Vagina (tissue), 2 donors: ENCODE data around the gene PDE3A. TPM values are rescaled to one million over a fixed set of nuclear protein-coding genes. Genes with fewer than 3 reads are reported as not detected.

Experiments used
- DNase-seq, 2 donors: peaks; one replicate each; pipeline ENCODE4 v3.0.0-alpha.2; 2017; ENCODE audit errors: extremely low spot score in 2 of 2
- H3K27ac ChIP-seq: fragments of 200-600 bp; sonication (generic); one replicate; pipeline ENCODE4 v1.5.1; 2019
- H3K27me3 ChIP-seq: fragments of 200-600 bp; sonication (generic); one replicate; pipeline ENCODE4 v1.5.1; 2019
- H3K36me3 ChIP-seq, 2 donors: fragments of 200-600 bp; sonication (generic); one replicate each; pipeline ENCODE4 v1.5.1; 2017 to 2019
- H3K4me1 ChIP-seq: fragments of 200-600 bp; sonication (generic); one replicate; pipeline ENCODE4 v1.5.1; 2019
- H3K4me3 ChIP-seq, 2 donors: fragments of 200-600 bp; sonication (generic); 1 replicate in 1 of 2; 2 replicates in 1 of 2; pipeline ENCODE4 v1.5.1; 2016 to 2019
- H3K9me3 ChIP-seq: fragments of 200-600 bp; sonication (generic); one replicate; pipeline ENCODE4 v1.5.1; 2019
- CTCF ChIP-seq, 3 experiments: fragments of 450-650 bp in 2 of 3; fragments of 200-600 bp in 1 of 3; sonication (generic) in 1 of 3; IDR thresholded peaks; one replicate each; pipeline ENCODE4 v1.5.1; 2017 to 2019; ENCODE audit warnings: antibody characterized with exemption in 3 of 3, mild to moderate bottlenecking in 2 of 3, moderate library complexity in 2 of 3
- POLR2A ChIP-seq, 2 donors: fragments of 450-650 bp; IDR thresholded peaks; one replicate each; pipeline ENCODE4 v1.6.1; 2017; ENCODE audit warnings: antibody characterized with exemption in 2 of 2, mild to moderate bottlenecking in 2 of 2, moderate library complexity in 2 of 2
- POLR2AphosphoS5 ChIP-seq, 2 donors: sonication (generic); formaldehyde crosslinking; IDR thresholded peaks; one replicate each; pipeline ENCODE4 v1.9.0; 2017; ENCODE audit warnings: antibody characterized with exemption in 2 of 2, mild to moderate bottlenecking in 2 of 2, low read depth in 1 of 2; ENCODE audit not compliant: insufficient read depth in 1 of 2
- intact Hi-C: fragments of 100-400 bp; cut with DNase I; formaldehyde crosslinking; loops from one replicate; pipeline ENCODE4 v1.15.1; 2023
- total RNA-seq: library from RNA; depleted of rRNA; stranded (reverse); fragments of >200 nt; gene quantifications from one replicate; pipeline ENCODE4 v1.2.3, GENCODE V29; 2016

The PDE3A gene
- total RNA-seq, 1 donor from 2014 or later, result 9.6 TPM

- Histone ChIP-seq H3K27ac (no peak overlapping the region), H3K27me3 (no peaks in the 10 kb centered on the region), H3K9me3 (no peaks in the 10 kb centered on the region), H3K4me1 (no peaks in the 10 kb centered on the region), H3K36me3 (no peaks in the 10 kb centered on the region), H3K4me3 (no peak overlapping the region)
- intact Hi-C loops, result no loop called here
- TF ChIP-seq CTCF (IDR thresholded peaks at IDR 0.05) (no peak), POLR2A (IDR thresholded peaks at IDR 0.05) (no peak), POLR2AphosphoS5 (IDR thresholded peaks at IDR 0.05; ENCODE audit: insufficient read depth in 1 of 2, low read depth in 1 of 2) (no peak)
- no peak for DNase-seq
Measured at GRCh38 chr12:20508359-20508758, 140.0 kb downstream of the PDE3A start.

GRCh38 chr12:20508962-20509361 is 140.6 kb downstream of the PDE3A start:
- intact Hi-C loops, result no loop called here
- TF ChIP-seq POLR2AphosphoS5 (IDR thresholded peaks at IDR 0.05; ENCODE audit: insufficient read depth in 1 of 2, low read depth in 1 of 2) (no peak), CTCF (IDR thresholded peaks at IDR 0.05) (no peak), POLR2A (IDR thresholded peaks at IDR 0.05) (no peak)
- Histone ChIP-seq H3K36me3 (no peaks in the 10 kb centered on the region), H3K4me3 (no peak overlapping the region), H3K4me1 (no peaks in the 10 kb centered on the region), H3K27me3 (no peaks in the 10 kb centered on the region), H3K9me3 (no peaks in the 10 kb centered on the region), H3K27ac (no peak overlapping the region)
- no peak for DNase-seq

- Histone ChIP-seq H3K4me1 (no peaks in the 10 kb centered on the region), H3K36me3 (no peaks in the 10 kb centered on the region), H3K4me3 (no peak overlapping the region), H3K9me3 (no peaks in the 10 kb centered on the region), H3K27ac (no peak overlapping the region), H3K27me3 (no peaks in the 10 kb centered on the region)
- TF ChIP-seq POLR2A (IDR thresholded peaks at IDR 0.05) (no peak), POLR2AphosphoS5 (IDR thresholded peaks at IDR 0.05; ENCODE audit: insufficient read depth in 1 of 2, low read depth in 1 of 2) (no peak), CTCF (IDR thresholded peaks at IDR 0.05) (no peak)
- DNase-seq, result no peak
- intact Hi-C loops, result no loop called here
Measured at GRCh38 chr12:20510811-20511210, 142.5 kb downstream of the PDE3A start.

- Histone ChIP-seq H3K4me3 (no peak overlapping the region), H3K4me1 (no peaks in the 10 kb centered on the region), H3K27ac (no peak overlapping the region), H3K36me3 (no peaks in the 10 kb centered on the region), H3K27me3 (no peaks in the 10 kb centered on the region), H3K9me3 (no peaks in the 10 kb centered on the region)
- intact Hi-C loops, result no loop called here
- no peak for TF ChIP-seq CTCF (IDR thresholded peaks at IDR 0.05)
- TF ChIP-seq POLR2AphosphoS5 (IDR thresholded peaks at IDR 0.05; ENCODE audit: insufficient read depth in 1 of 2, low read depth in 1 of 2), result no peak
- TF ChIP-seq POLR2A (IDR thresholded peaks at IDR 0.05), result no peak
- no peak for DNase-seq
Measured at GRCh38 chr12:20513189-20513588, 144.9 kb downstream of the PDE3A start.

- no peak for DNase-seq
- Histone ChIP-seq H3K9me3 (no peaks in the 10 kb centered on the region), H3K36me3 (no peaks in the 10 kb centered on the region), H3K4me1 (no peaks in the 10 kb centered on the region), H3K27me3 (no peaks in the 10 kb centered on the region), H3K4me3 (no peak overlapping the region), H3K27ac (no peak overlapping the region)
- no peak for TF ChIP-seq POLR2AphosphoS5 (IDR thresholded peaks at IDR 0.05; ENCODE audit: insufficient read depth in 1 of 2, low read depth in 1 of 2)
- intact Hi-C loops, result no loop called here
Measured at GRCh38 chr12:20514598-20514997, 146.3 kb downstream of the PDE3A start.

GRCh38 chr12:20520532-20520931 is 152.2 kb downstream of the PDE3A start:
- Histone ChIP-seq H3K36me3 (no peaks in the 10 kb centered on the region), H3K4me1 (no peaks in the 10 kb centered on the region), H3K9me3 (no peaks in the 10 kb centered on the region), H3K27ac (no peak overlapping the region), H3K27me3 (no peaks in the 10 kb centered on the region), H3K4me3 (no peak overlapping the region)
- DNase-seq, result no peak
- intact Hi-C loops, result no loop called here
- TF ChIP-seq CTCF (IDR thresholded peaks at IDR 0.05), result no peak
- no peak for TF ChIP-seq POLR2AphosphoS5 (IDR thresholded peaks at IDR 0.05; ENCODE audit: insufficient read depth in 1 of 2, low read depth in 1 of 2)
- no peak for TF ChIP-seq POLR2A (IDR thresholded peaks at IDR 0.05)
